K562 (cell line): ENCODE data around the gene S100A8. TPM values are rescaled to one million over a fixed set of nuclear protein-coding genes. Genes with fewer than 3 reads are reported as not detected.
A peak's percentile ranks its signal among the peaks of the same experiment; 100 is the strongest.

Experiments
- ATAC-seq: fragments of 200-7000 bp; cut with Tn5 transposase; 3 replicates; pipeline ENCODE4 v1.9.1; 2020; ENCODE audit warnings: moderate library complexity
- BruUV-seq: library from RNA; stranded (reverse); fragments of 400-500 nt; replicated peaks from 2 replicates; lab custom pipeline; 2021; lab: Mats Ljungman, UMichigan
- CTCF ChIA-PET: fragments of 300-600 bp; formaldehyde crosslinking; extraction: SDS; loops from one replicate; lab custom pipeline; 2021; ENCODE audit warnings: low intra/inter-chr PET ratio; lab: Yijun Ruan, JAX
- POLR2A ChIA-PET: fragments of 300-600, 350-650 bp; sonication (Branson Sonifier 250); formaldehyde crosslinking; extraction: SDS; loops from one replicate; lab custom pipeline; 2021; ENCODE audit warnings: antibody characterized with exemption, inconsistent platforms; lab: Yijun Ruan, JAX
- DNase-seq, 4 experiments: peaks; one replicate each; pipeline versions ENCODE4 v3.0.0 to v3.0.0-alpha.2; 2011 to 2018; ENCODE audit warnings: low spot score in 3 of 4, mixed read lengths in 3 of 4; ENCODE audit errors: extremely low read depth in 1 of 4
- FAIRE-seq: peaks from 2 replicates; lab custom pipeline; 2011; peaks lifted over from hg19 to GRCh38; lab: Jason Lieb, UNC
- H2AFZ ChIP-seq: 2 replicates; pipeline ENCODE4 v1.6.0; 2011; ENCODE audit warnings: low read depth, low read length, control low read depth, inconsistent platforms
- H3K27ac ChIP-seq: fragments of 200-600 bp; 3 replicates; pipeline ENCODE4 v1.8.0; 2011; ENCODE audit warnings: low read depth, mild to moderate bottlenecking, control low read depth, inconsistent platforms, low read length, moderate library complexity, mixed read lengths; ENCODE audit errors: extremely low read depth
- H3K27me3 ChIP-seq, 2 experiments: fragments of 300-600 bp in 1 of 2; 2 replicates in 1 of 2; 3 replicates in 1 of 2; pipeline versions ENCODE4 v1.6.0 to v1.8.0; 2011; ENCODE audit warnings: inconsistent platforms in 2 of 2, low read length in 2 of 2, mild to moderate bottlenecking in 1 of 2, mixed read lengths in 1 of 2, moderate library complexity in 1 of 2; ENCODE audit not compliant: control insufficient read depth in 2 of 2, insufficient read depth in 2 of 2
- H3K36me3 ChIP-seq: fragments of 300-600 bp; 3 replicates; pipeline ENCODE4 v1.8.0; 2011; ENCODE audit warnings: mild to moderate bottlenecking, low read length, inconsistent platforms; ENCODE audit not compliant: control insufficient read depth, insufficient read depth
- H3K4me1 ChIP-seq, 2 experiments: fragments of 200-600 bp in 1 of 2; replicated peaks in 1 of 2; 2 replicates in 1 of 2; 3 replicates in 1 of 2; pipeline versions ENCODE4 v1.5.1 to v1.8.0; 2011; ENCODE audit warnings: inconsistent platforms in 2 of 2, low read length in 2 of 2, mild to moderate bottlenecking in 1 of 2, mixed read lengths in 1 of 2, moderate library complexity in 1 of 2; ENCODE audit not compliant: control insufficient read depth in 2 of 2, insufficient read depth in 2 of 2
- H3K4me2 ChIP-seq: 2 replicates; pipeline ENCODE4 v1.6.1; 2011; ENCODE audit warnings: low read length, control low read depth, inconsistent platforms, mixed read lengths; ENCODE audit not compliant: insufficient read depth
- H3K4me3 ChIP-seq: fragments of 200-600 bp; sonication (generic), shearing (Covaris generic); 2 replicates; pipeline ENCODE4 v1.5.1; 2016; ENCODE audit warnings: control low read depth, inconsistent platforms
- H3K79me2 ChIP-seq: fragments of 200-600 bp; 3 replicates; pipeline ENCODE4 v1.8.0; 2011; ENCODE audit warnings: low read length, inconsistent platforms; ENCODE audit not compliant: control insufficient read depth, insufficient read depth
- H3K9ac ChIP-seq, 2 experiments: 2 replicates each; pipeline versions ENCODE4 v1.6.0 to v1.6.1; 2011; ENCODE audit warnings: low read depth in 2 of 2, low read length in 2 of 2, control low read depth in 1 of 2, inconsistent platforms in 1 of 2, mild to moderate bottlenecking in 1 of 2, mixed read lengths in 1 of 2; ENCODE audit not compliant: insufficient read depth in 1 of 2
- H3K9me1 ChIP-seq: one replicate; pipeline ENCODE4 v1.6.0; 2011; ENCODE audit warnings: inconsistent platforms, mild to moderate bottlenecking, low read length, moderate library complexity; ENCODE audit not compliant: control insufficient read depth, insufficient read depth
- H3K9me3 ChIP-seq: replicated peaks from 2 replicates; pipeline ENCODE4 v1.5.1; 2011; ENCODE audit warnings: low read depth, low read length, inconsistent platforms; ENCODE audit not compliant: control insufficient read depth, insufficient read depth
- H4K20me1 ChIP-seq: replicated peaks from 2 replicates; pipeline ENCODE4 v1.6.1; 2011; ENCODE audit warnings: low read length, inconsistent platforms, mixed read lengths; ENCODE audit not compliant: control insufficient read depth, insufficient read depth
- CEBPZ ChIP-seq: fragments of 150-350 bp; IDR thresholded peaks from 2 replicates; pipeline ENCODE4 v1.6.1; 2014; ENCODE audit warnings: low read depth, mild to moderate bottlenecking, low read length, borderline replicate concordance
- GABPA ChIP-seq: fragments of 200-800 bp; sonication (Bioruptor generic); conservative IDR thresholded peaks from 2 replicates; pipeline ENCODE4 v1.6.1; 2016; ENCODE audit warnings: low read depth, missing genetic modification characterization, missing compliant biosample characterization
- HOMEZ ChIP-seq: fragments of 250-450 bp; sonication (Bioruptor Pico); IDR thresholded peaks from 2 replicates; pipeline ENCODE4 v1.4.0; 2020; ENCODE audit warnings: mild to moderate bottlenecking, moderate library complexity
- NR2F6 ChIP-seq: fragments of 450-650 bp; formaldehyde crosslinking; IDR thresholded peaks from 2 replicates; pipeline ENCODE4 v1.4.0; 2020; ENCODE audit warnings: mild to moderate bottlenecking
- STAG1 ChIP-seq: sonication (generic); formaldehyde crosslinking; IDR thresholded peaks from 2 replicates; pipeline ENCODE4 v1.5.0; 2020; ENCODE audit warnings: missing genetic modification reagents, borderline replicate concordance
- TGIF2 ChIP-seq: sonication (generic); formaldehyde crosslinking; IDR thresholded peaks from 2 replicates; pipeline ENCODE4 v1.8.1; 2022; ENCODE audit warnings: mild to moderate bottlenecking, missing genetic modification reagents, moderate library complexity
- ZNF512 ChIP-seq: IDR thresholded peaks from 2 replicates; pipeline ENCODE4 v1.6.1; 2016; ENCODE audit warnings: missing genetic modification characterization, missing compliant biosample characterization
- WGBS: fragments of 100-300 bp; shearing (Covaris generic); methylation state at CpG from one replicate; pipeline ENCODE4 v1.1.6; 2016; ENCODE audit warnings: low coverage, mixed read lengths; ENCODE audit not compliant: insufficient coverage; ENCODE audit errors: missing lambda C conversion rate; 5-methylcytosine and 5-hydroxymethylcytosine counted together
- in situ Hi-C: fragments of 300-500 bp; cut with MboI; formaldehyde crosslinking; loops from 4 replicates; pipeline ENCODE4 v1.15.0; 2018; ENCODE audit warnings: inconsistent platforms, mixed read lengths
- intact Hi-C: fragments of 100-400 bp; cut with micrococcal nuclease; formaldehyde crosslinking; loops from 2 replicates; pipeline ENCODE4 v1.14.2; 2022
- polyA plus RNA-seq, 8 experiments: library from polyadenylated mRNA; depleted of rRNA in 4 of 8; stranded (reverse) in 5 of 8; unstranded in 3 of 8; fragments of >200 nt; fragmentation: Nextera tagmentation in 2 of 8; fragmentation: Illumina TruSeq in 1 of 8; extraction: Ambion mirVana in 2 of 8; extraction: Trizol in 1 of 8; gene quantifications; 2 replicates each; pipeline versions ENCODE4 v1.2.1 to v1.2.3, GENCODE V29; 2011 to 2014; ENCODE audit warnings: inconsistent platforms in 1 of 8, missing spikeins in 1 of 8
- total RNA-seq, 7 experiments: library from RNA; depleted of rRNA in 6 of 7; stranded (reverse); fragments of >200 nt in 6 of 7; fragmentation: Illumina TruSeq in 2 of 7; extraction: Trizol in 2 of 7; gene quantifications; 2 replicates each; pipeline versions ENCODE4 v1.2.1 to v1.2.3, GENCODE V29; 2011 to 2021; ENCODE audit warnings: low replicate concordance in 1 of 7

The S100A8 gene
- total and polyA plus RNA-seq, 9 of the 15 experiments (the other 6 are each of a cell fraction or from before 2014, with no cell fraction given): 0.15 to 0.60 TPM; not detected in 7

DNA sequence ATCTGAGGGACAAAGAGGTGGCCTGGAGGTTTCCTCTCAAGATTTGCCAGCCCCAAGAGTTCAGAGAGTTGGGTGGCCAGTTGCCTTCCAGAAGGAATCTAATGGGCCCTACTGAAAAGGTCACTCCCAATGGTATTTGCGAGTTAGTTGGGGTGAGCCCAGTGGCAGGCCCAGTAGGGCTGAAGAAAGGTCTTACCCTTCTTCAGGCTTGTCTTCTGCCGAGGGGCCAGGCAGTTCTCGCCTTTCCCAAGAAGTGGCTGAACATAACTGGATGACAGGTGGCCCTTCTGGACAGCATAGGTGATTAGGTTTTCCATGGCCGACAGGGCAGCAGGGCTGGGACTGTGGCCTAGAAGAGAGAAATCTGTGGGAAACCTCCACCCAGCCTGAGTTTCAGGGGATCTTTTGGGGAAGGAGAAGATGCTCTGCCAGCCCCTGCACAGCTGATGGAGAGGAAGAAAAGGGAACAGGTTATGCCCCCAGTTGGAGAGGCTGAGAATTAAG, 49.4 kb downstream of the S100A8 start:
- Histone ChIP-seq H3K27ac (no peak overlapping the region), H3K4me3 (no peak overlapping the region), H3K27me3 (peaks cover 2 to 22% of the 10 kb centered on the region in 2 experiments; a peak in 3 of 5 replicates), H2AFZ (no peak overlapping the region), H4K20me1 (peaks cover 18% of the 10 kb centered on the region), H3K4me1 (peaks cover 30 to 39% of the 10 kb centered on the region in 2 experiments), H3K9me3 (no peaks in the 10 kb centered on the region), H3K79me2 (no peaks in the 10 kb centered on the region), H3K9ac (no peak overlapping the region), H3K36me3 (no peaks in the 10 kb centered on the region), H3K9me1 (no peaks in the 10 kb centered on the region), H3K4me2 (peak overlapping the region; percentile 3; the same call in 1 of the 2 replicates)
- in situ Hi-C loops (no loop called here), intact Hi-C loops (no loop called here)
- 54% methylated on average over 4 of the region's 4 CpGs for WGBS
- CTCF ChIA-PET: no interaction called here
- POLR2A ChIA-PET: interaction anchor here (0.7 to 1.0 kb wide), 3 partner anchors 17 to 191 kb away, joined by 3 read pairs; no protein-coding TSS in a partner anchor
- ATAC-seq (no peak), DNase-seq (no peak), FAIRE-seq (no peak)
- no peak for TF ChIP-seq STAG1 (CRISPR knock-in tag)
- 0 out of 2 replicates have a peak, but pooled peaks have one; percentile 42 for TF ChIP-seq ZNF512 (tag)
- no TSS peak for BruUV-seq

- BruUV-seq: no TSS peak
- CTCF ChIA-PET: no interaction called here
- Histone ChIP-seq H3K9ac (no peak overlapping the region), H3K27me3 (peaks cover 2 to 22% of the 10 kb centered on the region in 2 experiments; a peak in 2 of 5 replicates), H3K9me1 (no peaks in the 10 kb centered on the region), H3K36me3 (no peaks in the 10 kb centered on the region), H3K27ac (no peak overlapping the region), H3K4me3 (no peak overlapping the region), H3K4me2 (no peak overlapping the region), H2AFZ (no peak overlapping the region), H3K9me3 (no peaks in the 10 kb centered on the region), H3K79me2 (no peaks in the 10 kb centered on the region), H3K4me1 (peaks cover 28 to 38% of the 10 kb centered on the region in 2 experiments), H4K20me1 (peaks cover 18% of the 10 kb centered on the region)
- DNase-seq: no peak
- in situ Hi-C loops (no loop called here), intact Hi-C loops (no loop called here)
- WGBS: 63% methylated on average over 9 of the region's 10 CpGs
- POLR2A ChIA-PET: no interaction called here
- no peak for FAIRE-seq
- no peak for ATAC-seq
- TF ChIP-seq GABPA (no peak), NR2F6 (no peak), TGIF2 (CRISPR knock-in tag) (no peak), HOMEZ (CRISPR knock-in tag) (no peak), CEBPZ (no peak)
These were observed 50.5 kb downstream of the S100A8 start for GRCh38 chr1:153340356-153340755.
